Adrenal gland (tissue), 12 donors: ENCODE data around the gene DNAJC3. TPM values are rescaled to one million over a fixed set of nuclear protein-coding genes. Genes with fewer than 3 reads are reported as not detected.

Experiments used
- DNase-seq, 7 donors: peaks; one replicate each; pipeline ENCODE4 v3.0.0-alpha.2; 2019 to 2020
- H3K27ac ChIP-seq, 5 donors: fragments of 200-600 bp; sonication (generic) in 4 of 5; 1 replicate in 3 of 5; 2 replicates in 2 of 5; pipeline versions ENCODE4 v1.5.1 to v1.8.0; 2016 to 2020; ENCODE audit warnings: mild to moderate bottlenecking in 1 of 5
- H3K27me3 ChIP-seq: fragments of 200-600 bp; 2 replicates; pipeline ENCODE4 v1.8.0; 2021
- H3K36me3 ChIP-seq, 2 donors: fragments of 200-600 bp; replicated peaks in 1 of 2; 1 replicate in 1 of 2; 2 replicates in 1 of 2; pipeline versions ENCODE4 v1.5.1 to v1.8.0; 2018 to 2022
- H3K4me1 ChIP-seq, 2 donors: fragments of 200-600 bp; replicated peaks in 1 of 2; 1 replicate in 1 of 2; 2 replicates in 1 of 2; pipeline versions ENCODE4 v1.5.1 to v1.8.0; 2018 to 2021
- H3K4me3 ChIP-seq, 4 donors: fragments of 200-600 bp; sonication (generic) in 3 of 4; one replicate each; pipeline ENCODE4 v1.5.1; 2016 to 2018
- H3K9me3 ChIP-seq, 3 donors: fragments of 200-600 bp; sonication (generic) in 1 of 3; replicated peaks in 1 of 3; 1 replicate in 2 of 3; 2 replicates in 1 of 3; pipeline versions ENCODE4 v1.5.1 to v1.8.0; 2016 to 2021
- CTCF ChIP-seq, 6 experiments: fragments of 450-650 bp in 4 of 6; fragments of 200-600 bp in 2 of 6; sonication (generic) in 1 of 6; IDR thresholded peaks; 1 replicate in 5 of 6; 2 replicates in 1 of 6; pipeline versions ENCODE4 v1.5.1 to v1.8.0; 2016 to 2021; ENCODE audit warnings: antibody characterized with exemption in 6 of 6, mild to moderate bottlenecking in 2 of 6, moderate library complexity in 1 of 6
- POLR2A ChIP-seq, 2 donors: fragments of 450-650 bp; IDR thresholded peaks; one replicate each; pipeline ENCODE4 v1.6.1; 2017; ENCODE audit warnings: antibody characterized with exemption in 2 of 2, mild to moderate bottlenecking in 2 of 2, moderate library complexity in 1 of 2
- WGBS, 4 donors: extraction: QIAGEN DNeasy Blood & Tissue Kit in 2 of 4; methylation state at CpG; one replicate each; pipeline versions ENCODE4 v1.1.5 to v1.1.7; 2013 to 2017; 5-methylcytosine and 5-hydroxymethylcytosine counted together
- intact Hi-C, 2 donors: fragments of 100-400 bp; cut with DNase I; formaldehyde crosslinking; loops; one replicate each; pipeline versions ENCODE4 v1.14.1 to v1.15.0; 2022 to 2023
- polyA plus RNA-seq, 3 donors: library from polyadenylated mRNA; stranded (reverse); fragments of 200-250 nt in 2 of 3; fragments of 350-450 nt in 1 of 3; fragmentation: Illumina TruSeq in 1 of 3; extraction: RNeasy Lipid Tissue Mini Kit (QIAGEN cat#74804) in 1 of 3; gene quantifications; one replicate each; pipeline ENCODE4 v1.2.3, GENCODE V29; 2013 to 2014
- total RNA-seq, 9 donors: library from RNA; depleted of rRNA in 4 of 9; stranded (reverse); fragments of >200 nt in 4 of 9; fragments of 120-200 nt in 1 of 9; fragmentation: NEBNext Ultra II Directional in 1 of 9; extraction: Animal tissue kit (Norgen Biotek cat#: 25700) in 1 of 9; gene quantifications; one replicate each; pipeline versions ENCODE4 v1.1.0 to v1.2.4, GENCODE V29; 2013 to 2023
- donor health status: healthy with polysubstance abuse.
- donor health status: Bipolar disorder and iron deficiency.
- donor health status: DM: yes; HTN: yes; CAD: no.
- donor health status: DM: no; HTN: no; CAD: no.
- donor health status: DM: no; HTN: no; CAD: no.
- donor health status: DM: yes; HTN: yes; CAD: no.

The DNAJC3 gene
- total and polyA plus RNA-seq, 12 donors = 8.7 to 99.0 (median 46.6) TPM

- H3K4me1 ChIP-seq = no peaks in the 10 kb centered on the region
- H3K27ac ChIP-seq = no peak overlapping the region
- intact Hi-C loops = loop anchor here in 1 of 2 donors (10.0 kb wide), 1 partner anchor 206 kb away; no protein-coding TSS in a partner anchor
- peaks cover 0 to 8% of the 10 kb centered on the region in 2 donors for H3K36me3 ChIP-seq
- no peak overlapping the region for H3K4me3 ChIP-seq
- H3K27me3 ChIP-seq = no peaks in the 10 kb centered on the region
- no peaks in the 10 kb centered on the region for H3K9me3 ChIP-seq
- TF ChIP-seq CTCF (IDR thresholded peaks at IDR 0.05) (no peak), POLR2A (IDR thresholded peaks at IDR 0.05) (no peak)
- no peak for DNase-seq
- WGBS, 4 donors = 55 to 80% (median 66%) methylated on average over 4 of the region's 4 CpGs
Measured at GRCh38 chr13:95629071-95629470, 47.9 kb upstream of the DNAJC3 start.

- Histone ChIP-seq H3K4me3 (no peak overlapping the region), H3K27ac (no peak overlapping the region), H3K36me3 (peaks cover 0 to 8% of the 10 kb centered on the region in 2 donors), H3K27me3 (no peaks in the 10 kb centered on the region), H3K9me3 (no peaks in the 10 kb centered on the region), H3K4me1 (no peaks in the 10 kb centered on the region)
- DNase-seq = no peak
- intact Hi-C loops = no loop called here
- TF ChIP-seq POLR2A (IDR thresholded peaks at IDR 0.05) = no peak
- no peak for TF ChIP-seq CTCF (IDR thresholded peaks at IDR 0.05)
- WGBS, 4 donors = 65 to 84% (median 78%) methylated on average over 3 of the region's 3 CpGs
Measured at GRCh38 chr13:95630593-95630992, 46.3 kb upstream of the DNAJC3 start.

- Histone ChIP-seq H3K27ac (no peak overlapping the region), H3K9me3 (no peaks in the 10 kb centered on the region), H3K4me3 (no peak overlapping the region), H3K4me1 (no peaks in the 10 kb centered on the region), H3K36me3 (no peaks in the 10 kb centered on the region), H3K27me3 (no peaks in the 10 kb centered on the region)
- intact Hi-C loops = no loop called here
- TF ChIP-seq CTCF (IDR thresholded peaks at IDR 0.05) (no peak), POLR2A (IDR thresholded peaks at IDR 0.05) (no peak)
- no peak for DNase-seq
Measured at GRCh38 chr13:95636853-95637252, 40.1 kb upstream of the DNAJC3 start.

- peak in 1 of 7 donors; percentile 62 for DNase-seq
- H3K36me3 ChIP-seq = no peaks in the 10 kb centered on the region
- intact Hi-C loops = no loop called here
- TF ChIP-seq CTCF (IDR thresholded peaks at IDR 0.05) (no peak), POLR2A (IDR thresholded peaks at IDR 0.05) (no peak)
- no peaks in the 10 kb centered on the region for H3K9me3 ChIP-seq
- H3K27me3 ChIP-seq = no peaks in the 10 kb centered on the region
- WGBS, 4 donors = 36 to 71% (median 44%) methylated on average over 19 to 58 of the region's 58 CpGs
- peaks cover 0 to 19% of the 10 kb centered on the region in 2 donors for H3K4me1 ChIP-seq
- no peak overlapping the region for H3K27ac ChIP-seq
- peak overlapping the region in 2 of 4 donors; percentile 13 to 51 for H3K4me3 ChIP-seq
Measured at GRCh38 chr13:95641291-95642027, 35.5 kb upstream of the DNAJC3 start.
